SK-N-SH (cell line): ENCODE results near the gene MCRS1.

Experiments used
- FOSL2 ChIP-seq: IDR thresholded peaks from 2 replicates; pipeline ENCODE4 v1.4.0; 2012; ENCODE audit warnings: low read depth, mild to moderate bottlenecking, moderate library complexity, borderline replicate concordance
- FOXJ3 ChIP-seq: sonication (generic); formaldehyde crosslinking; IDR thresholded peaks from 2 replicates; pipeline ENCODE4 v1.5.1; 2020; ENCODE audit warnings: mild to moderate bottlenecking, missing genetic modification reagents
- GABPA ChIP-seq: IDR thresholded peaks from 2 replicates; pipeline ENCODE4 v1.4.0; 2012; ENCODE audit warnings: low read depth, mild to moderate bottlenecking
- MXI1 ChIP-seq: IDR thresholded peaks from 2 replicates; pipeline ENCODE4 v1.6.1; 2012; ENCODE audit warnings: mild to moderate bottlenecking, low read depth, low read length, improper control_type of control experiment
- NFIC ChIP-seq: IDR thresholded peaks from 2 replicates; pipeline ENCODE4 v1.4.0; 2012; ENCODE audit warnings: borderline replicate concordance
- RCOR1 ChIP-seq: fragments of 150-350 bp; IDR thresholded peaks from 2 replicates; pipeline ENCODE4 v1.6.1; 2017; ENCODE audit warnings: antibody characterized with exemption, low read length
- RFX5 ChIP-seq: IDR thresholded peaks from 2 replicates; pipeline ENCODE4 v1.6.1; 2012; ENCODE audit warnings: mild to moderate bottlenecking, improper control_type of control experiment, low read length
- TEAD4 ChIP-seq: IDR thresholded peaks from 2 replicates; pipeline ENCODE4 v1.4.0; 2012; ENCODE audit warnings: mild to moderate bottlenecking, borderline replicate concordance; ENCODE audit not compliant: insufficient read depth
- TF ChIP-seq, protein P1 (sequence below): fragments of 200-600 bp; sonication (generic); IDR thresholded peaks from 2 replicates; pipeline ENCODE4 v1.6.1; 2017; ENCODE audit warnings: antibody characterized with exemption, mild to moderate bottlenecking, moderate library complexity
- TF ChIP-seq, protein P2 (sequence below): IDR thresholded peaks from 2 replicates; pipeline ENCODE4 v1.6.1; 2012; ENCODE audit warnings: mild to moderate bottlenecking, low read depth, low read length, moderate library complexity
- TF ChIP-seq, protein P3 (sequence below): IDR thresholded peaks from 2 replicates; pipeline ENCODE4 v1.4.0; 2012; ENCODE audit warnings: low read depth, borderline replicate concordance
- TF ChIP-seq, protein P4 (sequence below): fragments of 150-350 bp; IDR thresholded peaks from 2 replicates; pipeline ENCODE4 v1.6.1; 2017; ENCODE audit warnings: antibody characterized with exemption, low read length, low read depth, borderline replicate concordance

DNA sequence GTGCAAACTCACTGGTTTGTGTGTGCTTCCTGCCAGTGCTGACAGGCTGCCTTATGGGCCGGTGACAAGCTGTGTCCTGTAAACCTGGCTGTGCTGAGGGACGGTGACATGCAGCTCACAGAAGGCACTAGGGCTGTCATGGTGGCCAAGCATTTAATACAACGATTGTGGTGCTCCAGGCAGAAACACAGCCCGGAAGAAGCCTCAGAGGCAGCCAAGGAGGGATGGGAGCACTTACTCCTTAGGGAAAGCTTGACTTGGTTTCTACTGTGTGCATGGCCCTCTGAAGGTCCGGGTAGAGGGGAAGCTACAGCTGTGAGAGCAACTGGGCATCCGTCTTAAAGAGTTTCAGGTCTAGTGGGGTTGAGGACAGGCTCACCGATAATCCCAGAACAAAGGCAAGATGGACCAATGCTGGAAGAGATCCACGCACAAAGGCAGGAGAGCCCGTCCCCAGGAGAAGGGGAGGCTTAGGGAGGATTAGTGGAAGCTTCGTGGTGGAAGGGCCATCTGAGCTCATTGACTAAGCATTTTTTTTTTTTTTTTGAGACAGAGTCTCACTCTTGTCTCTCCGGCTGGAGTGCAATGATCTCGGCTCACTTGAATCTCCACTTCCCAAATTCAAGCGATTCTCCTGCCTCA, 10.7 kb upstream of the MCRS1 start:
- TF ChIP-seq, protein P1, sequence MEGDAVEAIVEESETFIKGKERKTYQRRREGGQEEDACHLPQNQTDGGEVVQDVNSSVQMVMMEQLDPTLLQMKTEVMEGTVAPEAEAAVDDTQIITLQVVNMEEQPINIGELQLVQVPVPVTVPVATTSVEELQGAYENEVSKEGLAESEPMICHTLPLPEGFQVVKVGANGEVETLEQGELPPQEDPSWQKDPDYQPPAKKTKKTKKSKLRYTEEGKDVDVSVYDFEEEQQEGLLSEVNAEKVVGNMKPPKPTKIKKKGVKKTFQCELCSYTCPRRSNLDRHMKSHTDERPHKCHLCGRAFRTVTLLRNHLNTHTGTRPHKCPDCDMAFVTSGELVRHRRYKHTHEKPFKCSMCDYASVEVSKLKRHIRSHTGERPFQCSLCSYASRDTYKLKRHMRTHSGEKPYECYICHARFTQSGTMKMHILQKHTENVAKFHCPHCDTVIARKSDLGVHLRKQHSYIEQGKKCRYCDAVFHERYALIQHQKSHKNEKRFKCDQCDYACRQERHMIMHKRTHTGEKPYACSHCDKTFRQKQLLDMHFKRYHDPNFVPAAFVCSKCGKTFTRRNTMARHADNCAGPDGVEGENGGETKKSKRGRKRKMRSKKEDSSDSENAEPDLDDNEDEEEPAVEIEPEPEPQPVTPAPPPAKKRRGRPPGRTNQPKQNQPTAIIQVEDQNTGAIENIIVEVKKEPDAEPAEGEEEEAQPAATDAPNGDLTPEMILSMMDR, result no peak
- TF ChIP-seq GABPA (no peak), RCOR1 (no peak), MXI1 (no peak), TEAD4 (no peak), FOSL2 (no peak), FOXJ3 (CRISPR knock-in tag) (no peak), NFIC (no peak), RFX5 (no peak)
- TF ChIP-seq, protein P2, sequence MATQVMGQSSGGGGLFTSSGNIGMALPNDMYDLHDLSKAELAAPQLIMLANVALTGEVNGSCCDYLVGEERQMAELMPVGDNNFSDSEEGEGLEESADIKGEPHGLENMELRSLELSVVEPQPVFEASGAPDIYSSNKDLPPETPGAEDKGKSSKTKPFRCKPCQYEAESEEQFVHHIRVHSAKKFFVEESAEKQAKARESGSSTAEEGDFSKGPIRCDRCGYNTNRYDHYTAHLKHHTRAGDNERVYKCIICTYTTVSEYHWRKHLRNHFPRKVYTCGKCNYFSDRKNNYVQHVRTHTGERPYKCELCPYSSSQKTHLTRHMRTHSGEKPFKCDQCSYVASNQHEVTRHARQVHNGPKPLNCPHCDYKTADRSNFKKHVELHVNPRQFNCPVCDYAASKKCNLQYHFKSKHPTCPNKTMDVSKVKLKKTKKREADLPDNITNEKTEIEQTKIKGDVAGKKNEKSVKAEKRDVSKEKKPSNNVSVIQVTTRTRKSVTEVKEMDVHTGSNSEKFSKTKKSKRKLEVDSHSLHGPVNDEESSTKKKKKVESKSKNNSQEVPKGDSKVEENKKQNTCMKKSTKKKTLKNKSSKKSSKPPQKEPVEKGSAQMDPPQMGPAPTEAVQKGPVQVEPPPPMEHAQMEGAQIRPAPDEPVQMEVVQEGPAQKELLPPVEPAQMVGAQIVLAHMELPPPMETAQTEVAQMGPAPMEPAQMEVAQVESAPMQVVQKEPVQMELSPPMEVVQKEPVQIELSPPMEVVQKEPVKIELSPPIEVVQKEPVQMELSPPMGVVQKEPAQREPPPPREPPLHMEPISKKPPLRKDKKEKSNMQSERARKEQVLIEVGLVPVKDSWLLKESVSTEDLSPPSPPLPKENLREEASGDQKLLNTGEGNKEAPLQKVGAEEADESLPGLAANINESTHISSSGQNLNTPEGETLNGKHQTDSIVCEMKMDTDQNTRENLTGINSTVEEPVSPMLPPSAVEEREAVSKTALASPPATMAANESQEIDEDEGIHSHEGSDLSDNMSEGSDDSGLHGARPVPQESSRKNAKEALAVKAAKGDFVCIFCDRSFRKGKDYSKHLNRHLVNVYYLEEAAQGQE, result no peak
- TF ChIP-seq, protein P3, sequence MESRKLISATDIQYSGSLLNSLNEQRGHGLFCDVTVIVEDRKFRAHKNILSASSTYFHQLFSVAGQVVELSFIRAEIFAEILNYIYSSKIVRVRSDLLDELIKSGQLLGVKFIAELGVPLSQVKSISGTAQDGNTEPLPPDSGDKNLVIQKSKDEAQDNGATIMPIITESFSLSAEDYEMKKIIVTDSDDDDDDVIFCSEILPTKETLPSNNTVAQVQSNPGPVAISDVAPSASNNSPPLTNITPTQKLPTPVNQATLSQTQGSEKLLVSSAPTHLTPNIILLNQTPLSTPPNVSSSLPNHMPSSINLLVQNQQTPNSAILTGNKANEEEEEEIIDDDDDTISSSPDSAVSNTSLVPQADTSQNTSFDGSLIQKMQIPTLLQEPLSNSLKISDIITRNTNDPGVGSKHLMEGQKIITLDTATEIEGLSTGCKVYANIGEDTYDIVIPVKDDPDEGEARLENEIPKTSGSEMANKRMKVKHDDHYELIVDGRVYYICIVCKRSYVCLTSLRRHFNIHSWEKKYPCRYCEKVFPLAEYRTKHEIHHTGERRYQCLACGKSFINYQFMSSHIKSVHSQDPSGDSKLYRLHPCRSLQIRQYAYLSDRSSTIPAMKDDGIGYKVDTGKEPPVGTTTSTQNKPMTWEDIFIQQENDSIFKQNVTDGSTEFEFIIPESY, result no peak
- TF ChIP-seq, protein P4, sequence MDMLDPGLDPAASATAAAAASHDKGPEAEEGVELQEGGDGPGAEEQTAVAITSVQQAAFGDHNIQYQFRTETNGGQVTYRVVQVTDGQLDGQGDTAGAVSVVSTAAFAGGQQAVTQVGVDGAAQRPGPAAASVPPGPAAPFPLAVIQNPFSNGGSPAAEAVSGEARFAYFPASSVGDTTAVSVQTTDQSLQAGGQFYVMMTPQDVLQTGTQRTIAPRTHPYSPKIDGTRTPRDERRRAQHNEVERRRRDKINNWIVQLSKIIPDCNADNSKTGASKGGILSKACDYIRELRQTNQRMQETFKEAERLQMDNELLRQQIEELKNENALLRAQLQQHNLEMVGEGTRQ, result no peak
